ENCODE results near the gene BID.

BID gene

GRCh38 chr22:17782621-17783020 is 8.4 kb upstream of the BID start:
- DNase-seq = no peak

GRCh38 chr22:17782158-17782557 is 7.9 kb upstream of the BID start:
- DNase-seq = no peak

GRCh38 chr22:17781319-17782031 is 7.2 kb upstream of the BID start:
- DNase-seq = peak; percentile 2

GRCh38 chr22:17780741-17781318 is 6.6 kb upstream of the BID start:
- no peak for DNase-seq

GRCh38 chr22:17780116-17780740 is 6.0 kb upstream of the BID start:
- no peak for DNase-seq

- DNase-seq = no peak
Observed at GRCh38 chr22:17779286-17780115, 5.2 kb upstream of the BID start.

- DNase-seq = no peak
Observed at GRCh38 chr22:17778412-17778976, 4.2 kb upstream of the BID start.

- DNase-seq = no peak
Observed at GRCh38 chr22:17777717-17778044, 3.4 kb upstream of the BID start.

- no peak for DNase-seq
Observed at GRCh38 chr22:17777005-17777716, 2.9 kb upstream of the BID start.

- DNase-seq = no peak
Observed at GRCh38 chr22:17775781-17776465, 1.7 kb upstream of the BID start.

- no peak for DNase-seq
Observed at GRCh38 chr22:17774926-17775685, 837 bp upstream of the BID start.

GRCh38 chr22:17773606-17774205 is 563 bp downstream of the BID start:
- peak; percentile 11 for DNase-seq

- no peak for DNase-seq
Observed at GRCh38 chr22:17772958-17773605, 1.2 kb downstream of the BID start.

- DNase-seq = peak; percentile 2
Observed at GRCh38 chr22:17772249-17772957, 1.9 kb downstream of the BID start.

- no peak for DNase-seq
Observed at GRCh38 chr22:17770180-17771077, 3.8 kb downstream of the BID start.

GRCh38 chr22:17769716-17770082 is 4.6 kb downstream of the BID start:
- DNase-seq = no peak

GRCh38 chr22:17769013-17769715 is 5.1 kb downstream of the BID start:
- DNase-seq = no peak
